Measurements from ENCODE around the gene CYP4F22. TPM values are rescaled to one million over a fixed set of nuclear protein-coding genes. Genes with fewer than 3 reads are reported as not detected.

CYP4F22 gene
- total and polyA plus RNA-seq, 9 of the 15 experiments (the other 6 are each of a cell fraction or from before 2014, with no cell fraction given) = not detected

- Histone ChIP-seq H3K9me1 (ENCODE audit: control insufficient read depth, insufficient read depth, low read length) (no peaks in the 10 kb centered on the region), H4K20me1 (replicated peaks; ENCODE audit: control insufficient read depth, insufficient read depth, low read length) (no peaks in the 10 kb centered on the region; the same call in 1 of the 2 replicates), H3K27me3 (ENCODE audit: control insufficient read depth in 2 of 2, insufficient read depth in 2 of 2, low read length in 2 of 2) (peaks cover 7 to 30% of the 10 kb centered on the region in 2 experiments; a peak in 4 of 5 replicates), H3K4me2 (ENCODE audit: insufficient read depth, low read length) (no peak overlapping the region), H3K36me3 (ENCODE audit: control insufficient read depth, insufficient read depth, low read length) (no peaks in the 10 kb centered on the region), H3K9ac (ENCODE audit: insufficient read depth in 1 of 2, low read depth in 2 of 2, low read length in 2 of 2) (no peak overlapping the region), H3K79me2 (ENCODE audit: control insufficient read depth, insufficient read depth, low read length) (no peaks in the 10 kb centered on the region), H3K9me3 (replicated peaks; ENCODE audit: control insufficient read depth, insufficient read depth, low read depth, low read length) (no peaks in the 10 kb centered on the region), H3K27ac (ENCODE audit: extremely low read depth, low read depth, low read length) (no peak overlapping the region), H3K4me3 (no peak overlapping the region), H2AFZ (ENCODE audit: low read depth, low read length) (no peak overlapping the region), H3K4me1 (replicated peaks in 1 of 2; ENCODE audit: control insufficient read depth in 2 of 2, insufficient read depth in 2 of 2, low read length in 2 of 2) (peaks cover 0 to 16% of the 10 kb centered on the region in 2 experiments; a peak in 3 of 5 replicates)
- 27% methylated on average over 24 of the region's 31 CpGs for WGBS (ENCODE audit: insufficient coverage, low coverage, missing lambda C conversion rate)
- no TSS peak for BruUV-seq (replicated peaks)
- POLR2A ChIA-PET = no interaction called here
- ATAC-seq (peak; percentile 35), DNase-seq (ENCODE audit: extremely low read depth in 1 of 4, low spot score in 3 of 4) (peak in 2 of 4 experiments; percentile 38 to 52), FAIRE-seq (no peak)
- in situ Hi-C loops (cut with MboI) (no loop called here), intact Hi-C loops (cut with micrococcal nuclease) (no loop called here)
- CTCF ChIA-PET (ENCODE audit: low intra/inter-chr PET ratio) = no interaction called here
- no peak for TF ChIP-seq ZNF354B (CRISPR knock-in tag; IDR thresholded peaks at IDR 0.05)
- no peak for TF ChIP-seq ZFX (CRISPR knock-in tag; IDR thresholded peaks at IDR 0.05)
- no peak for TF ChIP-seq ATF3 (IDR thresholded peaks at IDR 0.05)
- TF ChIP-seq ATF3 (CRISPR knock-in tag; conservative IDR thresholded peaks at IDR 0.05) = no peak
- no peak for TF ChIP-seq ZEB2 (IDR thresholded peaks at IDR 0.05)
- no peak for TF ChIP-seq ZBTB5 (IDR thresholded peaks at IDR 0.05)
- TF ChIP-seq MXI1 (IDR thresholded peaks at IDR 0.05; ENCODE audit: low read depth, low read length) = no peak
- no peak for TF ChIP-seq ZNF124 (CRISPR knock-in tag; IDR thresholded peaks at IDR 0.05)
- TF ChIP-seq ZBTB33 (CRISPR knock-in tag; IDR thresholded peaks at IDR 0.05) = peak; percentile 93
- no peak for TF ChIP-seq MCM2 (IDR thresholded peaks at IDR 0.05; ENCODE audit: low read depth)
- TF ChIP-seq ZBED1 (IDR thresholded peaks at IDR 0.05) = no peak
- TF ChIP-seq EGR1 (conservative IDR thresholded peaks at IDR 0.05) = peak; percentile 36; the same call in 1 of the 2 replicates
- no peak for TF ChIP-seq CLOCK (CRISPR knock-in tag; IDR thresholded peaks at IDR 0.05; ENCODE audit: borderline replicate concordance)
- no peak for TF ChIP-seq RBM34 (IDR thresholded peaks at IDR 0.05; ENCODE audit: borderline replicate concordance, insufficient read depth, low read length)
Observed at GRCh38 chr19:15471639-15472101, 36.7 kb upstream of the CYP4F22 start.

All from K562 (cell line).